Body of pancreas (tissue), 4 donors: Measurements from ENCODE around the gene MEP1A.

ENCODE experiments used
- POLR2A ChIP-seq, 3 donors: fragments of 450-650 bp; IDR thresholded peaks; one replicate each; pipeline ENCODE4 v1.6.1; 2016; ENCODE audit warnings: antibody characterized with exemption in 3 of 3, mild to moderate bottlenecking in 2 of 3
- TF ChIP-seq, protein P1 (sequence below), 7 experiments: fragments of 450-650 bp in 4 of 7; fragments of 200-600 bp in 3 of 7; sonication (generic) in 3 of 7; IDR thresholded peaks; one replicate each; pipeline ENCODE4 v1.5.1; 2016 to 2019; ENCODE audit warnings: antibody characterized with exemption in 7 of 7

DNA sequence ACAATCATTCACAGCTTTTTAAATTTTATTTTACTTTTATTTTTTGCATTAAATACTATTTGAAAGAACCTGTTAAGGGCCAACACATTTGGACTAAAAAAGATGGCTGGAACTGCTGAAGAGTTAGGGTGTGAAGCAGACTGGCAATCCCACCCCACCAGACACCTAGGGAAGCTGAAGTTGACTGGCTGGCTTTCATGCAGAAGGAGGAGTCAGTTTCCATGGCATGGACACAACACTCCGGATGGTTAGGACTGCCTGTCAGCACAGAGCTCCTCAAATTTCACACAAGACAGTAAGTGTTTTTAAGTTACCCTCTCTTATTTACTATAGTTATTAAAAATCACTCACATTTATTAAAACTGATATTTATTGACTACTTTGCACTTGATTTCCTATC lies 46.5 kb upstream of the MEP1A start, which contains the start of gene ANKRD66:
- TF ChIP-seq, protein P1, sequence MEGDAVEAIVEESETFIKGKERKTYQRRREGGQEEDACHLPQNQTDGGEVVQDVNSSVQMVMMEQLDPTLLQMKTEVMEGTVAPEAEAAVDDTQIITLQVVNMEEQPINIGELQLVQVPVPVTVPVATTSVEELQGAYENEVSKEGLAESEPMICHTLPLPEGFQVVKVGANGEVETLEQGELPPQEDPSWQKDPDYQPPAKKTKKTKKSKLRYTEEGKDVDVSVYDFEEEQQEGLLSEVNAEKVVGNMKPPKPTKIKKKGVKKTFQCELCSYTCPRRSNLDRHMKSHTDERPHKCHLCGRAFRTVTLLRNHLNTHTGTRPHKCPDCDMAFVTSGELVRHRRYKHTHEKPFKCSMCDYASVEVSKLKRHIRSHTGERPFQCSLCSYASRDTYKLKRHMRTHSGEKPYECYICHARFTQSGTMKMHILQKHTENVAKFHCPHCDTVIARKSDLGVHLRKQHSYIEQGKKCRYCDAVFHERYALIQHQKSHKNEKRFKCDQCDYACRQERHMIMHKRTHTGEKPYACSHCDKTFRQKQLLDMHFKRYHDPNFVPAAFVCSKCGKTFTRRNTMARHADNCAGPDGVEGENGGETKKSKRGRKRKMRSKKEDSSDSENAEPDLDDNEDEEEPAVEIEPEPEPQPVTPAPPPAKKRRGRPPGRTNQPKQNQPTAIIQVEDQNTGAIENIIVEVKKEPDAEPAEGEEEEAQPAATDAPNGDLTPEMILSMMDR (IDR thresholded peaks at IDR 0.05) = no peak
- TF ChIP-seq POLR2A (IDR thresholded peaks at IDR 0.05) = no peak
